Tibial nerve (tissue), 3 donors: ENCODE measurements around the gene SMAP1.

Experiments
- POLR2A ChIP-seq, 2 donors: fragments of 450-650 bp; IDR thresholded peaks; one replicate each; pipeline ENCODE4 v1.6.1; 2017; ENCODE audit warnings: antibody characterized with exemption in 2 of 2, mild to moderate bottlenecking in 2 of 2, moderate library complexity in 2 of 2
- TF ChIP-seq, protein P1 (sequence below), 5 experiments: fragments of 200-600 bp in 3 of 5; fragments of 450-650 bp in 2 of 5; sonication (generic) in 3 of 5; IDR thresholded peaks; one replicate each; pipeline ENCODE4 v1.5.1; 2016 to 2019; ENCODE audit warnings: antibody characterized with exemption in 5 of 5, mild to moderate bottlenecking in 3 of 5, moderate library complexity in 2 of 5

DNA sequence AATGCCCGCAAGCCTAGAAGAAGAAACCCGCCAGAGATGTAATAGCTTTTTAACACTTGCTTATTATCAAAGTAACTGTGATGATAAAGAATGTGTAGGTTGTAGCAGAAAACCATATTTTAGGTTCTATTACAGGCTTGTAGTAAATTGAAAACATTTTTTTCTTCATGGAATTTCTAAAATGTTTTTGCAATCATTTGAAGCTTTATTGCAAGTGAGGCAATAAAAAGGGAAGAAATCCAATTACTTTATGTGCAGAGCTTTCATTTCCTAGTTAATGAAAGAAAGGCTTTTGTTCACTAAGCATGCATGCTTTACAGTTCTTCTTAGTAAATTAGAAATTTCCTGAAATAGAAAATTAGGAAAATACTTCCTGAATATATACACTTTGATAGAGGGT is 154.1 kb downstream of the SMAP1 start:
- TF ChIP-seq, protein P1, sequence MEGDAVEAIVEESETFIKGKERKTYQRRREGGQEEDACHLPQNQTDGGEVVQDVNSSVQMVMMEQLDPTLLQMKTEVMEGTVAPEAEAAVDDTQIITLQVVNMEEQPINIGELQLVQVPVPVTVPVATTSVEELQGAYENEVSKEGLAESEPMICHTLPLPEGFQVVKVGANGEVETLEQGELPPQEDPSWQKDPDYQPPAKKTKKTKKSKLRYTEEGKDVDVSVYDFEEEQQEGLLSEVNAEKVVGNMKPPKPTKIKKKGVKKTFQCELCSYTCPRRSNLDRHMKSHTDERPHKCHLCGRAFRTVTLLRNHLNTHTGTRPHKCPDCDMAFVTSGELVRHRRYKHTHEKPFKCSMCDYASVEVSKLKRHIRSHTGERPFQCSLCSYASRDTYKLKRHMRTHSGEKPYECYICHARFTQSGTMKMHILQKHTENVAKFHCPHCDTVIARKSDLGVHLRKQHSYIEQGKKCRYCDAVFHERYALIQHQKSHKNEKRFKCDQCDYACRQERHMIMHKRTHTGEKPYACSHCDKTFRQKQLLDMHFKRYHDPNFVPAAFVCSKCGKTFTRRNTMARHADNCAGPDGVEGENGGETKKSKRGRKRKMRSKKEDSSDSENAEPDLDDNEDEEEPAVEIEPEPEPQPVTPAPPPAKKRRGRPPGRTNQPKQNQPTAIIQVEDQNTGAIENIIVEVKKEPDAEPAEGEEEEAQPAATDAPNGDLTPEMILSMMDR (IDR thresholded peaks at IDR 0.05), result no peak
- TF ChIP-seq POLR2A (IDR thresholded peaks at IDR 0.05), result no peak
